Endothelial cell of umbilical vein (primary cell): Measurements from ENCODE around the gene PRDM16. TPM values are rescaled to one million over a fixed set of nuclear protein-coding genes. Genes with fewer than 3 reads are reported as not detected.

ENCODE experiments used
- BruUV-seq: library from RNA; stranded (reverse); fragments of 400-500 nt; replicated peaks from 2 replicates; lab custom pipeline; 2021; lab: Mats Ljungman, UMichigan
- CTCF ChIA-PET: fragments of 300-600, 350-600 bp; sonication (Branson Sonifier 250); formaldehyde crosslinking; loops from one replicate; lab custom pipeline; 2021; ENCODE audit warnings: antibody characterized with exemption, inconsistent platforms; lab: Charles Lee
- POLR2A ChIA-PET: fragments of 300-600, 350-600 bp; sonication (Branson Sonifier 250); formaldehyde crosslinking; loops from one replicate; lab custom pipeline; 2021; ENCODE audit warnings: antibody characterized with exemption, inconsistent platforms; lab: Charles Lee
- DNase-seq: peaks from one replicate; pipeline ENCODE4 v3.0.0-alpha.2; 2011; ENCODE audit warnings: low read depth, low spot score
- FAIRE-seq: peaks from 2 replicates; lab custom pipeline; 2011; peaks lifted over from hg19 to GRCh38; lab: Jason Lieb, UNC
- H2AFZ ChIP-seq: 2 replicates; pipeline ENCODE4 v1.6.0; 2012; ENCODE audit warnings: low read depth, low read length, control low read depth, inconsistent platforms
- H3K27ac ChIP-seq: 2 replicates; pipeline ENCODE4 v1.5.1; 2011; ENCODE audit warnings: low read depth, mild to moderate bottlenecking, control low read depth, low read length, moderate library complexity; ENCODE audit not compliant: insufficient read depth
- H3K27me3 ChIP-seq, 2 experiments: 2 replicates each; pipeline versions ENCODE4 v1.6.0 to v1.6.1; 2011; ENCODE audit warnings: low read length in 2 of 2, mixed read lengths in 1 of 2; ENCODE audit not compliant: control insufficient read depth in 2 of 2, insufficient read depth in 2 of 2
- H3K36me3 ChIP-seq, 2 experiments: 2 replicates in 1 of 2; 3 replicates in 1 of 2; pipeline ENCODE4 v1.5.1; 2011; ENCODE audit warnings: low read length in 2 of 2, mild to moderate bottlenecking in 1 of 2, moderate library complexity in 1 of 2; ENCODE audit not compliant: control insufficient read depth in 2 of 2, insufficient read depth in 2 of 2; ENCODE audit errors: extremely low read depth in 1 of 2
- H3K4me1 ChIP-seq: 3 replicates; pipeline ENCODE4 v1.5.1; 2011; ENCODE audit warnings: mild to moderate bottlenecking, low read length; ENCODE audit not compliant: control insufficient read depth, insufficient read depth; ENCODE audit errors: extremely low read depth
- H3K4me2 ChIP-seq: 2 replicates; pipeline ENCODE4 v1.6.1; 2011; ENCODE audit warnings: low read length, control low read depth, mixed read lengths; ENCODE audit not compliant: insufficient read depth
- H3K4me3 ChIP-seq, 3 experiments: fragments of 200-600 bp in 1 of 3; sonication (generic), shearing (Covaris generic) in 1 of 3; replicated peaks in 1 of 3; 2 replicates each; pipeline ENCODE4 v1.5.1; 2011 to 2016; ENCODE audit warnings: control low read depth in 3 of 3, low read length in 3 of 3, mild to moderate bottlenecking in 2 of 3, inconsistent platforms in 1 of 3, low read depth in 1 of 3, moderate library complexity in 1 of 3; ENCODE audit not compliant: insufficient read depth in 1 of 3
- H3K79me2 ChIP-seq: 2 replicates; pipeline ENCODE4 v1.6.0; 2012; ENCODE audit warnings: low read length, inconsistent platforms; ENCODE audit not compliant: control insufficient read depth, insufficient read depth
- H3K9ac ChIP-seq: replicated peaks from 2 replicates; pipeline ENCODE3; 2011; ENCODE audit warnings: low read length, control low read depth; ENCODE audit not compliant: insufficient read depth; ENCODE audit errors: extremely low read depth
- H3K9me1 ChIP-seq: replicated peaks from 3 replicates; pipeline ENCODE4 v1.6.0; 2011; ENCODE audit warnings: mild to moderate bottlenecking, low read length; ENCODE audit not compliant: control insufficient read depth, insufficient read depth; ENCODE audit errors: extremely low read depth
- H3K9me3 ChIP-seq: replicated peaks from 2 replicates; pipeline ENCODE4 v1.5.1; 2012; ENCODE audit warnings: low read length, inconsistent platforms; ENCODE audit not compliant: control insufficient read depth, insufficient read depth
- H4K20me1 ChIP-seq: replicated peaks from 2 replicates; pipeline ENCODE3; 2011; ENCODE audit warnings: mild to moderate bottlenecking, low read length; ENCODE audit not compliant: control insufficient read depth, insufficient read depth; ENCODE audit errors: extremely low read depth
- EZH2 ChIP-seq: IDR thresholded peaks from 2 replicates; pipeline ENCODE4 v1.6.1; 2012; ENCODE audit warnings: borderline replicate concordance, low read depth, mild to moderate bottlenecking, moderate library complexity, low read length, inconsistent platforms; ENCODE audit not compliant: severe bottlenecking
- FOS ChIP-seq: IDR thresholded peaks from 2 replicates; pipeline ENCODE4 v1.6.1; 2011; ENCODE audit warnings: mild to moderate bottlenecking, low read length, moderate library complexity, borderline replicate concordance; ENCODE audit not compliant: insufficient read depth
- GATA2 ChIP-seq: IDR thresholded peaks from 2 replicates; pipeline ENCODE4 v1.7.0; 2011; ENCODE audit warnings: low read depth, mild to moderate bottlenecking, moderate library complexity, mixed read lengths, low read length; ENCODE audit not compliant: insufficient read length, insufficient read depth
- JUN ChIP-seq: IDR thresholded peaks from 2 replicates; pipeline ENCODE4 v1.6.1; 2011; ENCODE audit warnings: borderline replicate concordance, low read depth; ENCODE audit not compliant: insufficient read length, insufficient read depth
- MYC ChIP-seq: IDR thresholded peaks from one replicate; pipeline ENCODE4 v1.6.1; 2011; ENCODE audit warnings: mild to moderate bottlenecking, low read depth, low read length
- POLR2A ChIP-seq: IDR thresholded peaks from 2 replicates; pipeline ENCODE4 v1.6.1; 2012; ENCODE audit warnings: low read depth, mild to moderate bottlenecking, control low read depth, low read length
- POLR2AphosphoS5 ChIP-seq: IDR thresholded peaks from 2 replicates; pipeline ENCODE4 v1.6.1; 2012; ENCODE audit warnings: low read depth, mild to moderate bottlenecking, control low read depth, low read length, moderate library complexity; ENCODE audit not compliant: insufficient read depth
- dilution Hi-C: fragments of 300-500 bp; cut with MboI; formaldehyde crosslinking; loops from one replicate; pipeline ENCODE4 v1.15.0; 2019; ENCODE audit warnings: low sequenced_read_pairs; ENCODE audit not compliant: extremely low pct_ligation_motif_present
- intact Hi-C: fragments of 100-400 bp; cut with micrococcal nuclease; formaldehyde crosslinking; loops from one replicate; pipeline ENCODE4 v1.10.0; 2022
- polyA plus RNA-seq, 4 experiments: library from polyadenylated mRNA; depleted of rRNA in 3 of 4; stranded (reverse) in 3 of 4; unstranded in 1 of 4; fragments of >200 nt; gene quantifications; 2 replicates each; pipeline versions ENCODE4 v1.2.1 to v1.2.3, GENCODE V29; 2011 to 2012; ENCODE audit warnings: missing spikeins in 1 of 4
- total RNA-seq: library from RNA; stranded (reverse); gene quantifications from 2 replicates; pipeline ENCODE4 v1.2.3, GENCODE V29; 2021
- TF ChIP-seq, protein P1 (sequence below): IDR thresholded peaks from 2 replicates; pipeline ENCODE4 v1.6.1; 2011; ENCODE audit not compliant: insufficient read depth, insufficient read length
- TF ChIP-seq, protein P2 (sequence below), 2 donors: IDR thresholded peaks; 1 replicate in 1 of 2; 2 replicates in 1 of 2; pipeline ENCODE4 v1.5.1; 2011; ENCODE audit warnings: low read length in 2 of 2, mild to moderate bottlenecking in 2 of 2, moderate library complexity in 2 of 2, control low read depth in 1 of 2, inconsistent platforms in 1 of 2, low read depth in 1 of 2; ENCODE audit not compliant: insufficient read depth in 1 of 2; ENCODE audit errors: extremely low read depth in 1 of 2

The PRDM16 gene
- total and polyA plus RNA-seq, 2 donors (not counting 3 experiments of a cell fraction or from before 2014, with no cell fraction given), result not detected

DNA sequence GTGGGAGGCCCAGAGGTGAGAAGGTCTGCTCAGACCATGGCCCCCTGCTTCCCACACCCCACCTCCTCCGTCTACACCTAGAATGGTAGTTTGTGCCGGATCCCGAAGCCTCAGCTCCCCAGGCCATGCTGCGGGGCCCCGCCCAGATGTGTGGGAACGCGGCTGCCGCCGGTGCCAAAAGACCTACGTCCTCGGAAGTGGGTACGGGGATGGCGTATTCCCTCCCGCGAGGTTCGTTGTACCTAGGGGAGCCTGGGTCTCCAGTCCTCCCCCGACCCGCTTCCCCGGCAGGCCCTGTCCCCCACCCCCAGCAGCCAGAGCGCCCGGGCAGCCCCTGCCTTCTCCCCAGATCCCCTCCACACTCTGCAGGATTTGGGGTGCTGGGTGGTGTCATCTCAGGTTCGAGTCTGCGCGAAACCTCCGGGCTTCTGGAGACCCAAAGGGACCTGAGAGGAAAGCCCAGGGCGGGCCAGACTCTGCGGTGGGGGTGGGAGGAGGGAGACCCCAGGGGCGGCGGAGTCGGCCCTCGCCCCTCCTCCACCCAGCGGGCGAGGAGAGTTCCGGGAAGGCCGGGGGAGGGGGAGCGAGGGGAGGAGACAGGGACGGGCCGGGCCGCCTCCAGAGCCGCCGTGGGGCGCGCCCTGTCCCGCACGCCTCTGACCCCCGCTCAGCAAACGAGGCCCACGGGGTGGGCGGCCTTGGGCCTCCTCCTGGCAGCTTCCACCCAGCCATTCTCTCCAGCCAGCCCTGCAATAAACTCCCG, 6.2 kb upstream of the PRDM16 start:
- H3K4me1 ChIP-seq, result no peaks in the 10 kb centered on the region
- no peaks in the 10 kb centered on the region for H3K36me3 ChIP-seq
- H3K9me1 ChIP-seq, result no peaks in the 10 kb centered on the region
- no peak overlapping the region for H3K4me2 ChIP-seq
- no peaks in the 10 kb centered on the region for H3K9me3 ChIP-seq
- H3K79me2 ChIP-seq, result no peaks in the 10 kb centered on the region
- DNase-seq (no peak), FAIRE-seq (no peak)
- TF ChIP-seq, protein P1, sequence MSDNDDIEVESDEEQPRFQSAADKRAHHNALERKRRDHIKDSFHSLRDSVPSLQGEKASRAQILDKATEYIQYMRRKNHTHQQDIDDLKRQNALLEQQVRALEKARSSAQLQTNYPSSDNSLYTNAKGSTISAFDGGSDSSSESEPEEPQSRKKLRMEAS, result no peak
- no peak for TF ChIP-seq POLR2A
- TF ChIP-seq POLR2AphosphoS5, result no peak
- no peak for TF ChIP-seq FOS
- no peak for TF ChIP-seq JUN
- TF ChIP-seq, protein P2, sequence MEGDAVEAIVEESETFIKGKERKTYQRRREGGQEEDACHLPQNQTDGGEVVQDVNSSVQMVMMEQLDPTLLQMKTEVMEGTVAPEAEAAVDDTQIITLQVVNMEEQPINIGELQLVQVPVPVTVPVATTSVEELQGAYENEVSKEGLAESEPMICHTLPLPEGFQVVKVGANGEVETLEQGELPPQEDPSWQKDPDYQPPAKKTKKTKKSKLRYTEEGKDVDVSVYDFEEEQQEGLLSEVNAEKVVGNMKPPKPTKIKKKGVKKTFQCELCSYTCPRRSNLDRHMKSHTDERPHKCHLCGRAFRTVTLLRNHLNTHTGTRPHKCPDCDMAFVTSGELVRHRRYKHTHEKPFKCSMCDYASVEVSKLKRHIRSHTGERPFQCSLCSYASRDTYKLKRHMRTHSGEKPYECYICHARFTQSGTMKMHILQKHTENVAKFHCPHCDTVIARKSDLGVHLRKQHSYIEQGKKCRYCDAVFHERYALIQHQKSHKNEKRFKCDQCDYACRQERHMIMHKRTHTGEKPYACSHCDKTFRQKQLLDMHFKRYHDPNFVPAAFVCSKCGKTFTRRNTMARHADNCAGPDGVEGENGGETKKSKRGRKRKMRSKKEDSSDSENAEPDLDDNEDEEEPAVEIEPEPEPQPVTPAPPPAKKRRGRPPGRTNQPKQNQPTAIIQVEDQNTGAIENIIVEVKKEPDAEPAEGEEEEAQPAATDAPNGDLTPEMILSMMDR (IDR thresholded peaks at IDR 0.05; ENCODE audit: extremely low read depth in 1 of 2, insufficient read depth in 1 of 2, low read depth in 1 of 2, low read length in 2 of 2), result no peak
- no peak for TF ChIP-seq GATA2
- no peak for TF ChIP-seq MYC
- TF ChIP-seq EZH2, result no peak
- no peak overlapping the region for H3K9ac ChIP-seq
- BruUV-seq, result no TSS peak
- H3K27ac ChIP-seq, result no peak overlapping the region
- ChIA-PET POLR2A (no interaction called here), CTCF (interaction anchor here (0.6 kb wide), 1 partner anchor 18 kb away, joined by 4 read pairs; no protein-coding TSS in a partner anchor)
- peaks cover 42 to 53% of the 10 kb centered on the region in 2 experiments for H3K27me3 ChIP-seq
- intact Hi-C loops (loop anchor here (10.0 kb wide), 1 partner anchor 252 kb away; no protein-coding TSS in a partner anchor), dilution Hi-C loops (no loop called here)
- H2AFZ ChIP-seq, result no peak overlapping the region
- no peak overlapping the region for H3K4me3 ChIP-seq
- H4K20me1 ChIP-seq, result no peaks in the 10 kb centered on the region
